EL (cell line): ENCODE results near the gene TNFAIP3.

ENCODE experiments used
- DNase-seq: peaks from one replicate; pipeline ENCODE4 v3.0.0-alpha.2; 2016

The TNFAIP3 gene

DNA sequence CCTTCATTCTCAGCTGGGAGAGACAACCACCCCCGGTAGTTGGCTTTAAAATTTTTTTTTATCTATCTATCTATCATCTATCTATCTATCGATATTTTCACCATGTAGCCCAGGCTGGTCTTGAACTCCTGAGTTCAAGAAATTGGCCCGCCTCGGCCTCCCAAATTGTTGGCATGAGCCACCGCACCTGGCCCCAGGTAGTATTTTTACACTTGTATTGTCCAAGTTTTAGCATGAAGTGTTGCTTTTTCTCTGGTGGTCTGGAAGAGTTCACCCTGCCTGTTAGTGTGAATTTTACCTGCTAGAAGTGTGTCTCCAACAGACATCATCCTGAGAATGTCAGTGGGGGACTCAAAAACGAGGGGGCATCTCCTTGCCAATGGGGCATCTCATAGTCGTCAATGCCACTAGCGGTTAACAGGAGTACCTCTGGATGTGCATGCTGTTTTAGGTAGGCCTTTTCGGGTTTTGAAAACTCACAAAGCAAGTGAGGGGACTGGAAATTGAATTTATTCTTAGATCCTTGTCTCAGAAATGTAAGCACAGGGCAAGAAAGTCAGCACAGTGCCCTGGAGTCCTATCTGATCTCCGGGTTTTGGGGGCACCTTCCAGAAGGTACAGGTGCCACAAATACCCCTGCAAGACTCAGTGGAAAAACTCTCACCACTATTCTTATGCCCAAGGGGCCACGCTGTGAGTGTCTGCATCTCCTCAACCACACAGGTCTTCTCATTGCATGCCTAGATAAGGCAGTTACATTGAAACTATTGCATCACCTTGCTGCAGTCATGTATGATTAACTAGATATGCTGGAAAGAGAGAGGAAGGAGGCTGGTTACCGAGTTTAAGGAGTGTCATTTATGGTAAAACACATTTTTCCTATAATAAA lies 37.1 kb downstream of the TNFAIP3 start:
- DNase-seq, result peak; percentile 52

GRCh38 chr6:137904822-137905617 lies 38.0 kb downstream of the TNFAIP3 start:
- peak; percentile 49 for DNase-seq

- no peak for DNase-seq
Measured at GRCh38 chr6:137906020-137906472, 39.0 kb downstream of the TNFAIP3 start.

DNA sequence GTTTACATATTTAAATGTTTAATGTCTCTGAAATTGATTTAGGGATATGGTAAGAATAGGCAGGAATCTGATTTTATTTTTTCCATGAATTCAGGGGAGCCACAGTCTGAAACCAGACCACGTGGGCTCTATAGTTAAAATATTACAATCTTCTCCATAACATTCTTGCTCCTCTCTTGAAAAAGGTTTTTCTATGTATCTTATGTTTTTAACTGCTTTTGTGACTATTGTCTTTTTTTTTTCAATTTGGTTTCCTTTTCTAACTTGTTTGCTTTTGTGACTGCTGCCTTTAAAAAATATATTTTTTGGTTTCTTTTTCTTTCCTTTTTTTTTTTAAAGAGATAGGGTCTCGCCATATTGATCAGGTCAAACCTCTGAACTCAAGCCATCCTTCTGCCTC lies 40.1 kb downstream of the TNFAIP3 start:
- no peak for DNase-seq

DNA sequence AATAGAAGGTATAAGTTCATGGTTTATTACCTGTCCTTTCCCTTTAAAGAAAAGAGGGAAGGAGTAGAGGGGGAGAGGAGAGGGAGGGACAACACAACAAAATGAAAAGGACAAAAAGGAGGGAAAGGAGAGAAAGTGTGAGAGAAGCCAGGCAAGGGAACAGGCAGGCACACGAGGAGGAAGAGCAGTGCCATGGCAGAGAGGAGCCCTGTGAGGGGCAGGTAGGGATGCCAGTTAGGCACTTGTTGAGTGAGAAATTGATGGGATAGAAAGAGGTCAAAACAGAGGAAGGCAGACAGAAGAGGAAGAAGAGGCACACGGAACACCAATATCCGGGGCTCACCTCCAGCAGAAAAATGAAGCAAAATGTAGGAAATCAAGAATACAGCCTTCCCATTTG lies 42.5 kb downstream of the TNFAIP3 start:
- DNase-seq, result no peak

- DNase-seq, result no peak
Measured at GRCh38 chr6:137910424-137910834, 43.4 kb downstream of the TNFAIP3 start.

GRCh38 chr6:137910843-137911456 lies 43.9 kb downstream of the TNFAIP3 start:
- DNase-seq, result no peak

GRCh38 chr6:137911675-137912191 lies 44.7 kb downstream of the TNFAIP3 start:
- DNase-seq, result no peak

DNA sequence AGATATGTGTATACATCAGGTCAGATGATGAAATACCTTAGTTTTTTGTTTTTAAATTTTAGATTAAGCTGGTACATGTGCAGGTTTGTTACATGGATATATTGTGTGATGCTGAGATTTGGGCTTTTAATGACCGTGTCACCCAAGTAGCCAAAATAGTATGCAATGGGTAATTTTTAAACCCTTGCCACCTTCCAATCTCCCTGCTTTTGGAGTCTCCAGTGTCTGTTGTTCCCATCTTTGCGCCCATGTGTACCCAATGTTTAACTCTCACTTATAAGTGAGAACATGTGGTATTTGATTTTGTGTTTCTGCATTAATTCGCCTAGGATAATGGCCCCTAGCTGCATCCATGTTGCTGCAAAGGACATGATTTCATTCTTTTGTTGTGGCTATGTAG lies 45.8 kb downstream of the TNFAIP3 start:
- DNase-seq, result no peak

- no peak for DNase-seq
Measured at GRCh38 chr6:137913434-137913833, 46.4 kb downstream of the TNFAIP3 start.

- no peak for DNase-seq
Measured at GRCh38 chr6:137913996-137914529, 47.0 kb downstream of the TNFAIP3 start.

DNA sequence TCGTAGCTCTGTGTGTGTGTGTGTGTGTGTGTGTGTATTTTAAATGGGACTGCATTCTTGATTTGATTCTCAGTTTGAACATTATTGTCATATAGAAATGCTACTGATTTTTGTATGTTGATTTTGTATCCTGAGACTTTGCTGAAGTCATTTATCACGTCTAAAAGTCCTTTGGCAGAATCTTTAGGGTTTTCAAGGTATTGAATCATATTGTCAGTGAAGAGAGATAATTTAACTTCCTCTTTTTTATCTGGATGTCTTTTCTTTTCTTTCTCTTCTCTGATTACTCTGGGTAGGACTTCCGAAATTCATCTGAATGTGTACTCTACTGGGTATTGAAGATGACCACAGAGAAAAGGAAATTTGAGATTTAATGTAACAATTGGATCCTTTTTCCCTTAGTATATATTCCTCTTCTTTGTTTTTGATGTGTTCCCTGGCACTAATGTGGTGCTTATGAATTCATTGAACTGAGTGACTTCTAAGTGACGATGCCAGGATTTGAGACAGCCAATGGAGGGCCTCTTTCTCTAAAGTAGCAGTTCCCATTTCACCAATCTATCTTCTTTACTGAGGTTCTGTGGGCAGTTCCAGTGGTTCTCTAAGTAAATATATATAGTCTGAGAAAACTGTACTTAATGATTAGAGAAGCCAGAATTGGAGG lies 47.6 kb downstream of the TNFAIP3 start:
- no peak for DNase-seq

DNA sequence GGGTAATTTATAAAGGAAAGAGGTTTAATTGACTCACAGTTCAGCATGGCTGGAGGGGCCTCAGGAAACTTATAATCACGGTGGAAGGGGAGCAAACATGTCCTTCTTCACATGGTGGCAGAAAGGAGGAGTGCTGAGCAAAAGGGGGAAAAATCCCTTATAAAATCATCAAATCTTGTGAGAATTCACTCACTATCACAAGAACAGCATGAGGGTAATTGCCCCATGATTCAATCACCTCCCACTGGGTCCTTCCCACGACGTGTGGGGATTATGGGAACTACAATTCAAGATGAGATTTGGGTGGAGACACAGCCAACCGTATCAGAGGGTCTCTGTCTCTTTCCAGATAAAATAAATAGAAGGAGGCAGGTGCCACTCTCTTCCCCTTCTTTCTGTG lies 48.7 kb downstream of the TNFAIP3 start:
- DNase-seq, result no peak

GRCh38 chr6:137917551-137918325 lies 50.7 kb downstream of the TNFAIP3 start:
- no peak for DNase-seq

DNA sequence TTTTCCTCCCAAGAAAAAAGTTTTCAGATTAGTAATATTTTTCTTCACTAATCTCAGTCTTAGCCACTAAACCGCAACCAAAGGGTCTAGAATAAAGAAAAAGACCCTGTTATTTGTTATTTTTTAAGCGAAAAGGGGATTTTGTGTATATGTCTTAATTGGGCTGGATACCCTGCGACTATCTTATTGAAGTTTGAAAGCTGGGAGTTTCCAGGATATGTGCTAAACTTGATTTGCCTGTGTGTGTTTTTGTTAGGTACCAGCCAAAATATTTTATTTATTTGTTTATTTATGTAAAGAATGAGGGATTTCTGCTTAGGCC lies 52.4 kb downstream of the TNFAIP3 start:
- no peak for DNase-seq

GRCh38 chr6:137919837-137920730 lies 53.0 kb downstream of the TNFAIP3 start:
- DNase-seq, result no peak

DNA sequence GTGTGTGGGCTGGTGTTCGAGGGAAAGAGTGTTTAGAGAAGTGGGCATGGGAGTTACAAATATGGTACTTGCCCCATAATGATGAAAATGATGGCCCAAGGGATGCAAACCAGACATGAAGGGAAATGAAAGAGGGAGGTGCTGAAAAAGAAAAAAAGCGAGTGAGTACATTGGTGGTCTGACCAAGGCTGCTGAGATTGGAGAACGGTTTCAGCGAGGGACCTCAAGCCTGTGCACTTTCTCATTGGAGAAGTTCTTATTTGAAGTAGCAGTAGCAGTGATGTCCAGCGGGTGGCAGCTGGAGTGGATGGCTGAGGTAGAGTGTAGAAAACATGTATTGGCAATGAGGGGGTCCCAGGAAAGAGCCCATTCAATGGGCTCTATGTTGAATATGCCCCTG lies 54.8 kb downstream of the TNFAIP3 start:
- DNase-seq, result no peak

GRCh38 chr6:137923866-137924653 lies 57.0 kb downstream of the TNFAIP3 start:
- no peak for DNase-seq

GRCh38 chr6:137925141-137925698 lies 58.2 kb downstream of the TNFAIP3 start:
- DNase-seq, result no peak
